ENCODE data around the gene WDFY4. TPM values are rescaled to one million over a fixed set of nuclear protein-coding genes. Genes with fewer than 3 reads are reported as not detected.

WDFY4 gene
- total RNA-seq, 2 donors from 2014 or later = not detected

DNA sequence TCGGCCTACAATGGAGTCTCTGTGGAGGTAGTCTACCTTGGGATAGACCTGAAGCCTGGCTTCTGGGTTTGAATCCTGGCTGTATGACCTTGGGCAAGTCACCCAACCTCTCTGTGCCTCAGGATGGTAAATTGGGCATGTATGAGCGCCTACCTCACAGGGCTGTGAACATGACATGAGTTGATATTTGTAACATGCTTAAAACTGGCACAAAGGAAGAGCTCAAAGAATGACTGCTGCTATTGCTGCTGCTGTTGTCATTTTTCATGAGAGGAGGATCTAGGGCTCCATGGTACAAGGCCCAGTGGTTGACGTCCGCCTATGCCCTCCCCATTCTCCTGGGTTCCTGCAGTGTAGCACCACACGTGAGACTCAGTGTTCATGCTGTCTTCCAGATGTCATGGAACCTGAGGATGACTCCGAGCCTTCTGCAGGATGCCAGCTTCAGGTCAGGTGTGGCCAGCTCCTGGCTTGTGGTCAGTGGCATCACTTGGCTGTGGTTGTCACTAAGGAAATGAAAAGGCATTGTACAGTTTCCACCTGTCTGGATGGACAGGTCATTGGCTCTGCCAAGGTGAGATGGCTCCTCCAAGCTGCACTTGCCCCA is 95.0 kb downstream of the WDFY4 start:
- H3K27ac Mint-ChIP-seq = no peak overlapping the region
- peaks cover 9% of the 10 kb centered on the region for H3K27me3 Mint-ChIP-seq (ENCODE audit: insufficient read depth)
- no peak for TF ChIP-seq CTCF (conservative IDR thresholded peaks at IDR 0.05)
- no peaks in the 10 kb centered on the region for H3K9me3 ChIP-seq (ENCODE audit: control insufficient read depth, low read length)
- no peak overlapping the region for H3K9ac ChIP-seq (ENCODE audit: extremely low read depth, low read length, poor library complexity, severe bottlenecking)
- no peak overlapping the region for H3K4me3 Mint-ChIP-seq
- H3K36me3 ChIP-seq (ENCODE audit: control insufficient read depth, insufficient read depth, low read length) = no peaks in the 10 kb centered on the region
- H3K4me3 ChIP-seq (ENCODE audit: low read length) = no peak overlapping the region
- H3K4me1 Mint-ChIP-seq = peaks cover 9% of the 10 kb centered on the region
- H3K4me1 ChIP-seq (ENCODE audit: control insufficient read depth, insufficient read depth, low read length) = no peaks in the 10 kb centered on the region
- H3K27me3 ChIP-seq (ENCODE audit: control insufficient read depth, insufficient read depth, low read length, poor library complexity, severe bottlenecking) = peaks cover 3% of the 10 kb centered on the region
- no peak overlapping the region for H3K27ac ChIP-seq (ENCODE audit: low read depth, low read length)
- DNase-seq = peak; percentile 17
- WGBS, 2 experiments (ENCODE audit: insufficient coverage in 1 of 2, insufficient read length in 1 of 2) = 91 to 100% methylated on average over 3 to 6 of the region's 6 CpGs
- no peaks in the 10 kb centered on the region for H3K36me3 Mint-ChIP-seq (ENCODE audit: low read depth)
- no peaks in the 10 kb centered on the region for H3K9me3 Mint-ChIP-seq

- H3K4me3 Mint-ChIP-seq = no peak overlapping the region
- H3K27me3 ChIP-seq (ENCODE audit: control insufficient read depth, insufficient read depth, low read length, poor library complexity, severe bottlenecking) = peaks cover 3% of the 10 kb centered on the region
- H3K9me3 ChIP-seq (ENCODE audit: control insufficient read depth, low read length) = no peaks in the 10 kb centered on the region
- H3K4me1 Mint-ChIP-seq = peaks cover 9% of the 10 kb centered on the region
- TF ChIP-seq CTCF (conservative IDR thresholded peaks at IDR 0.05) = no peak
- DNase-seq = peak; percentile 30
- peaks cover 9% of the 10 kb centered on the region for H3K27me3 Mint-ChIP-seq (ENCODE audit: insufficient read depth)
- no peak overlapping the region for H3K4me3 ChIP-seq (ENCODE audit: low read length)
- WGBS, 2 experiments (ENCODE audit: insufficient coverage in 1 of 2, insufficient read length in 1 of 2) = 90 to 92% methylated on average over 5 of the region's 5 CpGs
- no peak overlapping the region for H3K27ac ChIP-seq (ENCODE audit: low read depth, low read length)
- no peaks in the 10 kb centered on the region for H3K9me3 Mint-ChIP-seq
- no peaks in the 10 kb centered on the region for H3K36me3 Mint-ChIP-seq (ENCODE audit: low read depth)
- no peaks in the 10 kb centered on the region for H3K4me1 ChIP-seq (ENCODE audit: control insufficient read depth, insufficient read depth, low read length)
- H3K9ac ChIP-seq (ENCODE audit: extremely low read depth, low read length, poor library complexity, severe bottlenecking) = no peak overlapping the region
- H3K27ac Mint-ChIP-seq = no peak overlapping the region
- no peaks in the 10 kb centered on the region for H3K36me3 ChIP-seq (ENCODE audit: control insufficient read depth, insufficient read depth, low read length)
These were observed 95.7 kb downstream of the WDFY4 start for GRCh38 chr10:48780341-48780740.

- Mint-ChIP-seq H3K9me3 (no peaks in the 10 kb centered on the region), H3K27me3 (ENCODE audit: insufficient read depth) (peaks cover 10% of the 10 kb centered on the region), H3K4me3 (no peak overlapping the region), H3K27ac (no peak overlapping the region), H3K36me3 (ENCODE audit: low read depth) (no peaks in the 10 kb centered on the region), H3K4me1 (no peaks in the 10 kb centered on the region)
- TF ChIP-seq CTCF (conservative IDR thresholded peaks at IDR 0.05) = no peak
- no peak overlapping the region for H3K4me3 ChIP-seq (ENCODE audit: low read length)
- no peaks in the 10 kb centered on the region for H3K9me3 ChIP-seq (ENCODE audit: control insufficient read depth, low read length)
- H3K36me3 ChIP-seq (ENCODE audit: control insufficient read depth, insufficient read depth, low read length) = no peaks in the 10 kb centered on the region
- no peak overlapping the region for H3K27ac ChIP-seq (ENCODE audit: low read depth, low read length)
- H3K9ac ChIP-seq (ENCODE audit: extremely low read depth, low read length, poor library complexity, severe bottlenecking) = no peak overlapping the region
- 94 to 100% methylated on average over 1 to 2 of the region's 2 CpGs for WGBS, 2 experiments (ENCODE audit: insufficient coverage in 1 of 2, insufficient read length in 1 of 2)
- peaks cover 3% of the 10 kb centered on the region for H3K27me3 ChIP-seq (ENCODE audit: control insufficient read depth, insufficient read depth, low read length, poor library complexity, severe bottlenecking)
- DNase-seq = peak; percentile 18
- no peaks in the 10 kb centered on the region for H3K4me1 ChIP-seq (ENCODE audit: control insufficient read depth, insufficient read depth, low read length)
These were observed 97.7 kb downstream of the WDFY4 start for GRCh38 chr10:48782386-48782785.

Measured in endodermal cell (in vitro differentiated cells).